MM.1S (cell line): ENCODE data around the gene TMED10.

Experiments used
- CTCF ChIP-seq: fragments of 300-600 bp; sonication (generic); IDR thresholded peaks from 2 replicates; pipeline ENCODE4 v1.5.1; 2016; ENCODE audit warnings: antibody characterized with exemption, low read length, mixed read lengths
- EZH2 ChIP-seq: fragments of 300-600 bp; sonication (generic); optimal IDR thresholded peaks from 2 replicates; pipeline ENCODE3; 2017; ENCODE audit warnings: low read depth, mild to moderate bottlenecking, antibody characterized with exemption, low read length, mixed read lengths
- EZH2phosphoT487 ChIP-seq: fragments of 300-600 bp; sonication (generic); IDR thresholded peaks from 2 replicates; pipeline ENCODE4 v1.6.1; 2018; ENCODE audit warnings: antibody characterized with exemption, low read length

DNA sequence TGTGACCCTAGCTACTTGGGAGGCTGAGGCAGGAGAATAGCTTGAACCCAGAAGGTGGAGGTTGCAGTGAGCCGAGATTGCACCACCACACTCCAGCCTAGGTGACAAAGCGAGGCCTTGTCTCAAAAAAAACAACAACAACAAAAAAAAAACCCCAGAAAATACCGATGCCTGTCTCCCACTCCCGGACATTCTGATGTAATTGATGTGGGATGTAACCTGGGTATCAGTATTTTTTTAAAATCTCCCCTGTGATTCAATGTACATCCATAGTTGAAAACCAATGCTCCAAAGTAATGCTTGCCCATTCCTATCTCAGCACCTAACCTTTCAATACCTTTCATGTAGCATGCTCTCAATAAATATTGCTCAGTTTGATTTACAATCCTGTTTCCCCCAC lies 11.7 kb upstream of the TMED10 start:
- no peak for TF ChIP-seq CTCF
- no peak for TF ChIP-seq EZH2
- no peak for TF ChIP-seq EZH2phosphoT487
